HT1080 (cell line): ENCODE data around the gene MLX. TPM values are rescaled to one million over a fixed set of nuclear protein-coding genes. Genes with fewer than 3 reads are reported as not detected.

Experiments used
- DNase-seq: peaks from one replicate; pipeline ENCODE4 v3.0.0-alpha.2; 2015; ENCODE audit warnings: low read depth
- total RNA-seq: library from RNA; depleted of rRNA; stranded (reverse); fragments of >200 nt; shearing (Covaris generic); gene quantifications from 2 replicates; pipeline ENCODE4 v1.2.3, GENCODE V29; 2014

The MLX gene
- total RNA-seq, 1 experiment from 2014 or later, result 37.8 TPM

DNA sequence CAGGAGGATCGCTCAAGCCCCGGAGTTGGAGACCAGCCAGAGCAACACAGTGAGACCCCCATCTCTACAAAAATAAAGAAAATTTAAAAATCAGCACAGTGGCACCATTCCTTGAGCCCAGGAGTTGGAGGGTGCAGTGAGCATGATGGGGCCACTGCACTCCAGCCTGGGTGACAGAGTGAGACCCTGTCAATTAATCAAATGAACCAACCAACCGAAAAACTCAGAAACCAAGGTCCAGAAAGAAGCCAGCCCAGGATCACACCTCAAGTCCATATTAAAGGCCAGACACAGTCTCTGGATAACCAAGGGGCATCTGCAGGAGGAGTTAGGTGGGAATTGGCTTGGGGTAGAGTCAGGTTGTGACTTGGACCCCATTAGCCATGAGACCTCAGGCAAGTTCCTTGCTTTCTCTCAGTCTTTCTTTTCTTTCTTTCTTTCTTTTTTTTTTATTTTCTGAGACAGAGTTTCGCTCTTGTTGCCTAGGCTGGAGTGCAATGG, 11.7 kb upstream of the MLX start:
- no peak for DNase-seq

DNA sequence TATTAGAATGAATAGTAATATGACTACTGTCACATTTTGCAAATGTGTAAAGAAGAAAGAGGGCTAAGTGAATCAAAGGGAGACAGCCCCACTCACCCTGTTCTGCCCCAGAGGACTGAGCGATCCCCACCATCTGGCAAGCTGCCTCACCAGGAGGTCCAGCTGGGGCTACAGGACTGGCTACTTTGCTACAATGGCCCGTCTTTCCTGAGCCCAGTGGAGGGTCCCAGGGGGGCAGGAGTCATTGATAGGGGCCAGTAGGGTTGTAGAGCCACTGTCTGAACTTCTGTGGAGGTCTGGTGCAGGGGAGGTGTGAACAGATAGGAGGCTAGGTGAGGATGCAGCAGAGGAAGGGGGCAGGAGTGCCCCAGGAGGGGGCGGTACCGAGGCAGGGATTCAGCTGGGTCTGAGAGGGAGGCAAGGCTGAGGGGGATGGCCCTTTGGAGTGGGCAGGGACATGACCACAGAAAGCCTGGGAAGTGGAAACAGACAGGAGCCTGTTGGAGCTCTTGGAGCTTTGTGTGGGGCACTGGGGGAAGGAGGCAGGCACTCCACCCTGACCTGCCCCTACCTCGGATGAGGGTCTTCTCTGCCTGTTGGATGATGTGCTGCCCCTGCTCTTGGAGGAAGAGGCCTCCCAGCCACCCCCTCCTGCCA, 10.8 kb upstream of the MLX start:
- DNase-seq, result peak; percentile 50

DNA sequence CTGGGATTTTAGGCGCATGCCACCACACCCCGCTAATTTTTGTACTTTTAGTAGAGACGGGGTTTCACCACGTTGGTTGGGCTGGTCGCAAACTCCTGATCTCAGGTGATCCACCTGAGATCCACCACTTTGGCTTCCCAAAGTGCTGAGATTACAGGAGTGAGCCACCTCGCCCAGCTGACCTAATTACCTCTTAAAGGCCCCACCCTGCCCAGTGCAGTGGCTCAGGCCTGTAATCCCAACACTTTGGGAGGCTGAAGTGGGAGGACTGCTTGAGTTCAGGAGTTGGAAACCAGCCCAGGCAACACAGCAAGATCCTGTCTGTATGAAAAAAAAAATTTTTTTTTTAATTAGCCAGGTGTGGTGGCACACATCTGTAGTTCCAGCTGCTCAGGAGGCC, 7.8 kb upstream of the MLX start:
- no peak for DNase-seq

DNA sequence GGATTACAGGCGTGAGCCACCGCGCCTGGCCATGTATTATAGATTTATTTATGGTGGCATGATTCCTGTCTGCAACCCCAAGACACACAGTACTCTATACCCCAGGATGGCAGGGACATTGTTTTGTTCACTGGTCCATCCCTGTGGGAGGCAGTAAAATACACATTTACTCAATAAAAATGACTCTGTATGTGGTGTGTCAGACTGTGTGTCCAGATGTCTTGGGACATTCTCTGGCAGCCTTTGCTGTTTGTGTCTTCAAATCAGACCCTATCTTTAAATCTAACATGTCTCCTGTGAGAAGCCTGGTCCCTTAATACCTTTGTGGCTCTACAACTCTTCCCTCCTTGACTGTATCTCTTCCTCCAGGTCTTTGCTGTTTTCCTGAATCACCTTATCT, 6.7 kb upstream of the MLX start:
- no peak for DNase-seq

DNA sequence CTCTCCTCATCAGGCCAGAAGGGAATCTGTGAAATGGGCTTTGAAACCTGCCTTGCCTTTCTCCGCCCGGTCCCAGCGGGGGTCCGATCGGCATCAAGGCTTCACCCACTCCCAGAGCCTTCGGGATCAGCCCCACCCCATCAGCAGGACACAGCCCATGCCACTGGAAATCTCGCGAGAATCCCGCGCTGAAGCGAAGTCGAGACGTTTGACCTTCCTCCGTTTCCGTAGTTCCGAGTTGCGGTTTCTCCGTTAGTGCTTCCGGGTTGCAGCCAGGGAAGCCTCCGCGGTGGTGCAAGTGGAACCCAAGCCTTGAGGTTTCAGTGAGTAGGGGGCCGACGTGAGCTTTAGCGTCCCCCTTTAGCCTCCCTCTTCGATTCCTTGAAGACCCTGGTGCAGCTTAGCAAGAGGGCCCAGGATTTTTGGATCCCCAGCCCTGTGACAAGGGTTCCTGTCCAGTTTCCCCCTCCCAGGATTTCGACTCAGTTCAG, 5.0 kb upstream of the MLX start, which contains the start of gene COASY:
Gene COASY (plus strand): TSS at position 252 of the 491 bp plus-strand sequence. CDS start 475 bp downstream, outside the sequence.
- peak; percentile 93 for DNase-seq

DNA sequence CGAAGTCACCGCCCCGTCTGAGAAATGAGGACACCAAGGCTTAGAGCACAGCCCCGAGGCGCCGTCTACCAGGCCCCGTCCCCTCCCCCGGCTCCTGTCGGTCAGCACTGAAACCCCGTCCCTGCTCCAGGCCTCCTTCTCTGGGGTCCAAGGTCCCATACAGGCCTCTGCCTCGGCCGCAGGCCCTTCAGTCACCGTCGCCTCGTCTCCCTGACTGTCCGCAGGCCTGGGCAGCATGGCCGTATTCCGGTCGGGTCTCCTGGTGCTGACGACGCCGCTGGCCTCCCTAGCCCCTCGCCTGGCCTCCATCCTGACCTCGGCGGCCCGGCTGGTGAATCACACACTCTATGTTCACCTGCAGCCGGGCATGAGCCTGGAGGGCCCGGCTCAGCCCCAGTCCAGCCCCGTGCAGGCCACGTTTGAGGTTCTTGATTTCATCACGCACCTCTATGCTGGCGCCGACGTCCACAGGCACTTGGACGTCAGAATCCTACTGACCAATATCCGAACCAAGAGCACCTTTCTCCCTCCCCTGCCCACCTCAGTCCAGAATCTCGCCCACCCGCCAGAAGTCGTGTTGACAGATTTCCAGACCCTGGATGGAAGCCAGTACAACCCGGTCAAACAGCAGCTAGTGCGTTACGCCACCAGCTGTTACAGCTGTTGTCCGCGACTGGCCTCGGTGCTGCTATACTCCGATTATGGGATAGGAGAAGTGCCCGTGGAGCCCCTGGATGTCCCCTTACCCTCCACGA, 4.3 kb upstream of the MLX start:
- no peak for DNase-seq

DNA sequence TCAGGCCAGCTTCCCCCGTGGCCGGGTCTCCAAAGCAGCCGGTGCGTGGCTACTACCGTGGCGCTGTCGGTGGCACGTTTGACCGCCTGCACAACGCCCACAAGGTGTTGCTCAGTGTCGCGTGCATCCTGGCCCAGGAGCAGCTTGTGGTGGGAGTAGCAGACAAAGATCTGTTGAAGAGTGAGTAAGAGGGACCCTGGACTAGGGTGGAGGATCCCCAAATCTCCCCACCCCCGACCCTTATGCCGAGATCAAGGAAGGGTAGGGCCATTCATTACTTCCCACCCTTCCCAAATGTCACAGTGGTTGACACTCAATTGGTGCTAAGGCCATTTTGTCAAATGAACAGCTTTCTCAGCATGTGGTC, 3.8 kb upstream of the MLX start:
- DNase-seq, result no peak

DNA sequence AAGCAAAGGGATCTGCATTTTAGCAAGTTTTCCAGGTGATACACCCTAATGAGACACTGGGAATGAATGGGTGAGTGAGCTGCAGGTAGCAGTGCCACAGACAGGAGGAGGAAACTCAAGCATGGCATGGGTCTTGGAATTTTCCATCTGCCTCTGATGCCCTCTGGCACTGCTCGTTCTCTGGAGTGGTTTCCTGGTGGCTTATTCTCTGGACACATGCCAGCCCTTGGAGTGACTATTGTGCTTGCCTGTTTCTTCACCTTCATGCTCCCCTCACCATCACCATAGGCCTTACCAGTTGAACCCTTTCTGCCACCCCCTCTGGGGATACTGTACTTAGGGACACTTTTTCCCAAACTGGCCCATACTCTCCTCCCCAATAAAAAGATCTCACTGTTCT, 3.4 kb upstream of the MLX start:
- DNase-seq, result peak; percentile 28

DNA sequence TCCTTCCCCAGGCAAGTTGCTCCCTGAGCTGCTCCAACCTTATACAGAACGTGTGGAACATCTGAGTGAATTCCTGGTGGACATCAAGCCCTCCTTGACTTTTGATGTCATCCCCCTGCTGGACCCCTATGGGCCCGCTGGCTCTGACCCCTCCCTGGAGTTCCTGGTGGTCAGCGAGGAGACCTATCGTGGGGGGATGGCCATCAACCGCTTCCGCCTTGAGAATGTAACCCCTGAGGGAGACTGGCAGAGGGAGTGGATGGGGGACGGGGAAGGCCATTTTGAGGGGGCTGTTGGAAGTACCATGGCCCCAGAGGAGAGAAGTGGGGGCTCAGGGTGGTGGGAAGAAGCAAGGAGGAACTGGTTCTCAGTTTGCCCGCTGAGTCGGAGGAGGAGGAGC, 3.0 kb upstream of the MLX start:
- no peak for DNase-seq

DNA sequence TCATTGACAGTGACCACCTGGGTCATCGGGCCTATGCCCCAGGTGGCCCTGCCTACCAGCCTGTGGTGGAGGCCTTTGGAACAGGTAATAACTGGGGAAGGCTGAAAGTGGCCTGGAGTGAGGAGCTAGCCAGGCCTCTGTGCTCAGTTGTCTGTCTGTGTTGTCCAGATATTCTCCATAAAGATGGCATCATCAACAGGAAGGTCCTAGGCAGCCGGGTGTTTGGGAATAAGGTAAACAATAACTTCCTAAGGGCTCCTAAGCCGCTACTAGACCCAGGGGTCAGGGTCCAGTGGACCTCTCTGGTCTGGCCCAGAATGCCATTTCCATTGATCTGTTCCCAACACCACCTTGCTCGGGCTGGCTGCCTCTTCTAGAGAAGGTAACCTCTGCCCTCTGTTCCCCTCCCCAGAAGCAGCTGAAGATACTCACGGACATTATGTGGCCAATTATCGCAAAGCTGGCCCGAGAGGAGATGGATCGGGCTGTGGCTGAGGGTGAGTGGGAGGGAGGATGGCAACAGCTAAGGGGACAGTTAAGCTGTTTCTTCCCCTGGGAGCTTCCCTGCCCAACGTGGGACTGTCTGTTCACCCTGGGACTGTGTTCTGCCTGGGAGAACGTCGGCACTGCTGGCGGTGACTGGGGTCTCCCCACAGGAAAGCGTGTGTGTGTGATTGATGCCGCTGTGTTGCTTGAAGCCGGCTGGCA, 1.9 kb upstream of the MLX start:
- no peak for DNase-seq

DNA sequence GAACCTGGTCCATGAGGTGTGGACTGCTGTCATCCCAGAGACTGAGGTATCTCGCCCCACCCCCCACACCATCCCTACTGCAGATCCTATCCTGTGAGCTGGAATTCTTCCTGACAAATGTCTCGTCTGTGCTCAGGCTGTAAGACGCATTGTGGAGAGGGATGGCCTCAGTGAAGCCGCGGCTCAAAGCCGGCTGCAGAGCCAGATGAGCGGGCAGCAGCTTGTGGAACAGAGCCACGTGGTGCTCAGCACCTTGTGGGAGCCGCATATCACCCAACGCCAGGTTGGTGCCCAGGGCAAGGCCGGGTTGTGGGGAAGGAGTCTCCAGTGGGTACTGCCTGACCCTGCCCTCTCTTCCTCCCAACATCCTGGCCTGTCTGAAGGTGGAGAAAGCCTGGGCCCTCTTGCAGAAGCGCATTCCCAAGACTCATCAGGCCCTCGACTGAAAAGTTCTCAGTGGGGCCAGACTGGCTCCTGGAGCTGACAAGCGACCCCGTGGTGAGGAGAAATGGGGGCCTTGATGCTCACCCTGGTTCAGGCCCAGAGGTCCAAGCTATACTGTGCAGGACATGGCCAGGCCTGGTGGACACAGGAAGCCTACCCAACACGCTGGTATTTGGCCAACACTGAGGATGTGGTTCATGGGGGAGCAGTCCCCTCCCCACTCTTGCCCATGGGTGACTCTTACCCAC, 1.2 kb upstream of the MLX start:
- no peak for DNase-seq

DNA sequence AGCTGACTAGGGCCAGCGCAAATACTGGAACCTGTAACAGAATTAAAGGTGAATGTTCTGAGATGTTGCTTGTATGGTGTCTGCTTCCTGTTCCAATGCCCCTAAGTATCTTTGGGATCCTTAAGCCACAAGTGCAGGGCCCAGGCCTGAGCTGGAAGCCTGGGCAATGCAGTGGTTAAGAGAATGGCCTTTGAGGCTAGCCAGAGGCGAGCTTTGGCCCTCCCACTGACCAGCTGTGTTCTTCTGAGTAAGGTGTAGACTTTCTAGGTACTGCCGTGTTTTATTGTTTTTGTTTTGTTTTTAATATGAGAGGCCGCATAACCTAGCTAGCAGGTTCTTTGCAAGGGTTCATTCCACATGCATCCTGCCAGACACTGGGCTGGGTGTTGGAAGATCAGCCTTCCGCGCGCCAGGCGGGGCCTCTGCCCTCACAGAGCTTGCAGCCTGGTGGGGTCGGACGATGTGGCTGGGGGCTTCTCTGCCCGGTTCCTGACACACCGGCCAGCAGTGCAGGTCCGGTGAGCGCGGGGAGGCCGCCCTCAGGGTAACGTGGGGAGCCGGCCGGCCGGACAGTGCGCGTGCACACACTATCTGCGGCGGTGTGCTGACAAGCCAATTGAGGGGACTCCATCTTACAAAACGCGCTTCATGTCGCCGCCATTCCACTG, 551 bp upstream of the MLX start:
- DNase-seq, result no peak

DNA sequence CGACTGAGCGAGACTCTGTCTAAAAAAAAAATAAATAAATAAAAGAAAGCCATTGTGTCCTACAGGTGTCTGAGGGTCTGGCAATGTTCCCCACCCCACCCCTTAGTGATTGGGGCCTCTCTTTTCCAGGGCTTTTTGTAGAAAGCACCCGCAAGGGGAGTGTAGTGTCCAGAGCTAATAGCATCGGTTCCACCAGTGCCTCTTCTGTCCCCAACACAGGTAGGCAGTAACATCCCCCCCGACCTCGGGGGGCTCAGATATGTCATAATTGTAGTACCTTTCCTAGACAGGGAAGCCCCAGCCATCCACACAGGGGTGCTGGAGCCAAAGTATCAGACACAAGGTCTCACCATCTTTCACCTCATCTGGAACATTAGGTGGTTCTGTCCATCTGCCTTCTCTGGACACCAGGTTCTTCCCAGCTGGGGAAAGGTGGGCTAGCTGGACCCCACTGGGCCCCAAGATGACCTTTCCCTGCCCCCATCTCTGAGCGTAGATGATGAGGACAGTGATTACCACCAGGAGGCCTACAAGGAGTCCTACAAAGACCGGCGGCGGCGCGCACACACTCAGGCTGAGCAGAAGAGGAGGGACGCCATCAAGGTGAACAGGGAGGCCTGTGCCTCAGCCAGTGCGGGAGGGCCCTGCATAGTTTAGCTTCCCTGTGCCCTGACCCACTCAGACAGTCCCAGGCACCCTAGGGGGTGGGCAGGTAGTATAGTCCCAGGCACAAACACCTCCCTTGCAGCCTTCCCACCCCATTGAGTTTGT, 1.6 kb downstream of the MLX start:
- DNase-seq, result no peak

DNA sequence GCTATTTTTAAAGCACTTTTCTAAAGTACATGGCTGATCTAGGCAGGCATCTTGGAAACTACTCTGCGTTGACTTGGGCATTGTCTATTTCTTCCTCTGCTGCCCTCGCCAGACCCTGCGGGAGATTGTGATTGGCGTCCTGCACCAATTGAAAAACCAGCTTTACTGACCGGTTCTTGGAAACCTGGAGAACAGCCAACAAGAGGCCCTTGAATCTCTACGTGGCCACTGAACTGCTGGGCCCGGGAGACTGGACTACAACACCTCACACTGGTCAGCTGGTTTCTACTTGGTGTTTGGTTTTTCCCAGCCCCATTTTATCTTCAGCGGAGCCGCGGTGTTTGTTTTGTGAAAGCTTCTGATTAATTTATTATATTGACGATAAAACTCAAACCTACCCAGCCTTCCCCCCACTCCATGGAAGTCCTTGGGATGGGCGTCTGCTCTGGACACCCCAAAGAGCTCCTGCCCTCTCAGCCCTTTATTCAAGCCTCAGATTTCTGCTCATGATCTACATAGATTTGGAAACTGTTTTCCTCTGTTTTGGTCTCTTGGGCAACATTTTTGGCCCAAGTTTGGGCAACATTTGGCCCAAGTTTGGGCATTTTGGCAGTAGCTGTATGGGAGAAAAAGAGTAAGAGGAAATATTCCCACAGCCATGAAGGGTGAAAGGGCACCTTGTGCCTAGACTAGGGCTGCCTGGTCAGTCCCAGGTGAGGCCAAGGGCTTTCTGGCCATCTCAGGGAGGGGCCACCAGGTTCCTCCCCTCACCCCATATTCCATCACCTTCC, 4.7 kb downstream of the MLX start:
- DNase-seq, result no peak

DNA sequence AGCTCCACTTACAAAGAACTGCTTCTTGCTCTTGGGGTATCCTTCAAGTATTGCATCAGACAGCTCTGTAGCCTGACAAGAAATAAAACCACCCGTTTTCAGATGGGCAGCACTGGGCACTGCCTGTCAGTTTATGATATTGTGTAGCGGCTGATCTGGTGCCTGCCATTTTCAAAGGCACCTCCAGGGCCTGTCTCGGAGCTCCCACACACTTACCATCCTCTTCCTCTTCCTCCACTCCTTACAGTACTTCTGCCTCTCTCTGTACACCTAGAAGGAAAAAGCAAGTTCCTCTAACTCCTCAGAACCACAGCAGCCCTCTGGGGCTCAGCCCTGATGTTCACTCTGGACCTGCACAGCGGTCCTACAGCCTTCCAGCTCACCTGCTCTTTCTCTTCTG, 6.2 kb downstream of the MLX start:
- DNase-seq, result no peak

DNA sequence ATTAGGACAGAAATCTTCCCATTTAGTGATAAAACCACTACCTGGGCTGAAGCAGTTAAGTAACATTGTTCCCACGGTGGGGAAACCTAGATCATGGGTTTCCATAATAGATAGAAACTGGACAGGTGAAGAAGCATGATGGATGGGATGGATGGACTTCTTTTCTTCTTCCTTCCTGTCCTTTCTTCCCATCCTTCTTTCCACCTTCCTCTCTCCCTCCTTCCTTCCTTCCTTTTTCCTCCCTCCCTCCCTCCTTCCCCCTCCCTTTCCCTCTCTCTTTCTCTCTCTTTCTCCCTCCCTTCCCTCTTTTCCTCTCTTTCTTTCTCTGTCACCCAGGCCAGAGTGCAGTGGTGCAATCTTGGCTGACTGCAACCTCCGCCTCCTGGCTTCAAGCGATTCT, 7.6 kb downstream of the MLX start:
- DNase-seq, result no peak

DNA sequence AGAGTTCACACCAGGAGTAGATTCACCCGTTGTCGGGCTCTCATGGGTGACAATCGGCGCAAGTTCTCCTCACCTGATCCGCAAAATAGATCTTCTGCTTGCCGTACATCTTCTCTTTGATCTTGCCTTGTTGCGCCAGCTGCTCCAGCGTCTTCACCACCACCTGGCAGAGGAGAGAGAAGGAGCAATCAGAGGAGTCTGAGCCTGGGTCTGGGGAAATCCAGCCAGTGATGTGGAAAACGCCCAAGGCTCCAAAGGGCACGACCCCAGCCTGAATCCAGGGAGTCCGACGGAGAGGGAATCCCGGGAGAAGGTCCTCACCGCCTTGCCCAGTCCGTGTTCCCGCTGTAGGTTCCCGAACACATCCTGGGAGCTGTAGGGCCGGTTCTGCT, 10.2 kb downstream of the MLX start:
- DNase-seq, result no peak

DNA sequence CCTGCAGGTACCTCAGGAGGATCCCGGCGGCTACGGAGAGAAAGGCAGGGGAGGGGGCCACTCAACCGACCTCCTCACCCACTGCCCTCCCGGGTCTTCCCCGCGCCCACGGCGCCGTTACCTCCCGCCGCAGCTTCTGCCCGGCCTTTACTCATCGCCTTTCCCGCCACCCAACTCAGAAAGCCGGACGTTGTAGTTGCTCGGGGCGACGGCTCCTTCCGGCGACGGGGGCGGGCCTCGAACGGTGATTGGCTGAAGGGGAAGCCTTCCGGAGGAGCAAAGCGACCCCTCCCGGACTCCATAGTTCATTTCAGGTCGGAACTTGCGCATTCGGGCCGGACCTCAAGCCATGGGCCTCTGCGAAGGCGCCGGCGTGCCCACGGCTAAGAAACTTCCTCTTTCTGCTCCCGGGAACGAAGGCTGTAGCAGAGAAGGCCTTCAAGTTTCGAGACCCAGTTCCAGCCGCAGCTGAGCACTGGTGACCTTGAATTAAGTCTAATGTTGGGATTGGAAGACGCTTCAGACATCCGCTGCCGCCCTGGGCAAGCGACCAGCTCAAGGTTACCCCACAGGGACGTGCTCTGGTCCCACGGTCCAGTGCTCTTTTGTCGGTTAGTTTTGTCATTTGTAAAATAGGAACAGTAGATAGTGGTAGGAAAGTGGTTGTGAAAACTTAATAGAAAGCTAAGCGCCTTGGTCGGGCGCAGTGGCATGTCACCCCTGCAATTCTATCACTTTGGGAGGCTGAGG, 10.8 kb downstream of the MLX start, which contains the start of gene PSMC3IP:
Gene PSMC3IP (minus strand): TSS at position 198 of the 750 bp plus-strand sequence. CDS start 43 bp downstream, at position 155.
- DNase-seq, result peak; percentile 94
